ENCODE data around the gene SLC38A3. TPM values are rescaled to one million over a fixed set of nuclear protein-coding genes. Genes with fewer than 3 reads are reported as not detected.
"Not testable (repeated sequence)": the region's sequence is repeated elsewhere in the genome, so short reads cannot be mapped to it uniquely, and the experiment has no call there.

SLC38A3 gene
- total RNA-seq, 2 experiments from 2014 or later: 0.29 TPM; not detected in 1

GRCh38 chr3:50236484-50237132 is 31.5 kb downstream of the SLC38A3 start:
- CTCF ChIA-PET: interaction anchor here (0.6 to 10.7 kb wide), 4 partner anchors 9 to 102 kb away, joined by 4 to 88 read pairs (median 28); no protein-coding TSS in a partner anchor
- POLR2A ChIA-PET: interaction anchor here (0.9 to 2.5 kb wide), 4 partner anchors 10 to 101 kb away, joined by 3 to 17 read pairs (median 5); partner anchors contain the start of gene LSMEM2

DNA sequence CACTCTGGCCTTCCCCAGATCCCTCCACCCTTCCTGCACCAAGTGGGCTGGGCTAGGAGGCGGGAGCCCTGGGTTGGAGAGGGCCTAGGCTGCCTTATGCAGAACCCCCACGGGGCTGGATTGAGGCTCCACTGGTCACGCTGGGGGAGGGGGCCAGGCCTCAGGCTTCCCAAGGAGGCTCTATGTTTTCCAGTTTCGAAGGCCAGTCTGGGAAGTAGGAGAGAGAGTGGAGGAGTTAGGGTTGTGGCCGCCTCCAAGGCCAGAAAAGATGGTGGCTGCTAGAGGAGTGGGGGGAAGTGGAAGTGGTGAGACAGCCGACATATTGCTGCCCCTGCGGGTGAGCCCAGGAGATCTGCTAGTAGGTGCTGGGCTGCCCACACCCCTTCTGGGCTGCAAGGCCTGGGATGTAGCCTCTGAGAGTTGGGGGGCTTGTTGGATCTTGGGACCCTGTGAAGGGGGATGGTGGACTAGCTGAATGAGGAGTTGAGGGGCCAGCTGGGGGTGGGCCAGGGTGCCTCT is 32.1 kb downstream of the SLC38A3 start:
- CTCF ChIA-PET: interaction anchor here (0.9 to 10.7 kb wide), 4 partner anchors 10 to 22 kb away, joined by 3 to 88 read pairs (median 28); no protein-coding TSS in a partner anchor
- POLR2A ChIA-PET: interaction anchor here (0.7 to 2.5 kb wide), 4 partner anchors 9 to 100 kb away, joined by 3 to 17 read pairs (median 4); partner anchors contain the start of gene LSMEM2

DNA sequence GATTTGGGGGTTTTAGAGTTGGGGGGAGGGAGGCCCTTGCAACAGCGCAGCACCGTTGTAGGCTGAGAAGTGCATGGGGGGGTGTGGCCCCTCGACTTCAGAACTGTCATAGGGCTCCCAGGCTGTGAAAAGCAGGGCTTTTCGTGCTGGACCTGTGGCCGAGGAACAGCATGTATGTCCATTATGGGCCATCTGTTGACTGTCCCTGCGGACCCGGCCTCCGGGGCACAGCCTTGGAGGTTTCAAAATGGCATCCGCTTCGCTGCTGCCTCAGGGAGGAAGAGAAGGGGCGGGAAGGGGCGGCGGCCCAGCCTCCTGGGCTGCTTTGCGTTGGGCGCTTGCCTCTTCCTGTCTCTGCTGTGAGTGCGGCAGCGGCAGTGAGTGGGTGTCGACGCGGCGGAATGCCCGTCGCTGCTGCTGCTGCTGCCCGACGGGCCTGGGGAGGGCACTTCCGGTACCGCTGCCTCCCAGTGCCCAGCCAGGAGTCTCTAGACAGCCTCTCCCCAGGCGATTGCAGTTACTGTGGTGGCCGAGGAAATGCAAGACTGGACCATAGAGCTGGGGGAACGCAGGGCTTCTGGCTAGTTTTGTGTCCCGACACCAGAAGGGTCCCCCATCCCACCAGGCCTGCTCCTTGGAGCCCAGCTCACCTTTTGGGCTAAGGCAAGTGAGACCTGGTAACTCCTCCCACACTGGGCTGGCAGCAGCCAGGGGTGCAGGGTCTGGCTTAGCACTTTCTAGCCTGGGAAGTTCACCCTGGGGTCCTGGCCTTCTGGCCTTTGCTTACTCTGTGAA is 32.9 kb downstream of the SLC38A3 start:
- POLR2A ChIA-PET: interaction anchor here (0.6 to 2.5 kb wide), 4 partner anchors 9 to 99 kb away, joined by 3 to 17 read pairs (median 3); no protein-coding TSS in a partner anchor
- CTCF ChIA-PET: interaction anchor here (0.5 to 10.7 kb wide), 4 partner anchors 9 to 191 kb away, joined by 3 to 88 read pairs (median 24); no protein-coding TSS in a partner anchor

DNA sequence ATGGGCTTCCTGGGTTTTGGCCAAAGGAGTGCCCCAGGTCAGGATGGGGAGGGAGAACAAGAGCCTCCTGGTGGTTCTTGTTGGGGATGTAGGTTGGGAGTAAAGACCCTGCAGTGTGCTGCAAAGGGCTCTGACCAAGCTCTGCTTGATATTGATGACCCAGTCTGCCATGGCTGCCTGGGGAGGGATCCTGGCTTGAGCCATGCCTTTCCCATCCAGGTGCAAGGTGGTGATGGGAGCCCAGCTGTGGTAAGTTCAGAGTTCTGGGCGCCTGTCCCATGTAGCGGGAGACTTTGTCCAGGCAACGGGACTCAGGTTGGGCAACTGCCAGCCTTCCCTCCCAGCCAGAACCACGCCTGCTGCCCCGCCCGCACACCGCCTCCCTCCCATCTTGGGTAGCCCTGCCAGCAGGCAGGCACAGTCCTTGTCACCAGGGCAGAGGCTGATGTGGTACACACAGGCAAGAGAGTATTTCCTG is 33.5 kb downstream of the SLC38A3 start:
- POLR2A ChIA-PET: no interaction called here
- CTCF ChIA-PET: interaction anchor here (0.5 to 10.7 kb wide), 3 partner anchors 8 to 192 kb away, joined by 5 to 88 read pairs (median 43); no protein-coding TSS in a partner anchor

DNA sequence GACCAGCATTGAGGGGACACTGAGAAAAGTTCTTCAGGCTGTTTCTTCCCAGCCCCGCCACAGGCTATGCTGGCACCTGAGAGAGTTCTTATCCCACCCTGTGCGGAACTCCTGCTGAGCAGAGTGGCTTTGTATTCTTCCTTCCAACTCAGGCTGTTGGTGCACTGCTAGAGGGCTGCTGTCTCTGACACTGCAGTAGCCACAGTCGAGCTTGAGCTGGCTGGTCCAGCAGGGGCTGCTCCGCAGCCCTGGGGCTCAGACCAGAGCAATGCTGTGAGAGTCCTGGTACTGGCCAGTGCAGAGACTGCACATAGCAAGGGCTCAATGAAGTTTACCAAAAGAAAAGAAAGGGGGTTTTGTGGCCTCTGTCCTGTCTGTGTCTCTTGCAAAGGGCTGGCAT is 34.6 kb downstream of the SLC38A3 start:
- POLR2A ChIA-PET: no interaction called here
- CTCF ChIA-PET: interaction anchor here (1.0 to 10.7 kb wide), 3 partner anchors 12 to 20 kb away, joined by 6 to 88 read pairs (median 10); no protein-coding TSS in a partner anchor

DNA sequence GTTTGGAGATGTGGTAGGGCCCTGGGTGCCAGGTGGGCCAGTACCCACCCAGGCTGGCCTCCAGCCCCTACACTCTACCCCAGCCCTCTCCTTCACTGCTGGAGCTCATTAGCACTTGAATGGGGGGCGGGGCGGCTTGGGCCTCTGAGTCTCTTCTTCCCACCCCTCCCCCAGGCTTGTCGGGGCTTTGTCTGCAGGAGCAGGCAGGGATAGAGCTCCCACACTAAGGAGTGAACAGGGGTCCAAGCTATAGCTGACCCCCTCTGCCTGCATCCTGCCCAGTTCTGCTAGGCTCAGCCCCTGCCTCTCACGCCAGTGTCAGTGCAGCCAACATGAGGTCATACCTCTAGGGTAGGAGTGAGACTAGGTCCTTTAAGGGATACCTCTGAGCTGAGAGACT is 36.1 kb downstream of the SLC38A3 start:
- CTCF ChIA-PET: interaction anchor here (2.6 to 10.7 kb wide), 2 partner anchors 14 to 15 kb away, joined by 10 to 88 read pairs; no protein-coding TSS in a partner anchor
- POLR2A ChIA-PET: interaction anchor here (1.0 to 1.3 kb wide), 2 partner anchors 13 to 96 kb away, joined by 3 to 4 read pairs; no protein-coding TSS in a partner anchor

GRCh38 chr3:50241713-50242380 is 36.8 kb downstream of the SLC38A3 start:
- CTCF ChIA-PET: interaction anchor here (2.4 to 10.7 kb wide), 4 partner anchors 14 to 47 kb away, joined by 7 to 88 read pairs (median 12); no protein-coding TSS in a partner anchor
- POLR2A ChIA-PET: interaction anchor here (1.0 to 1.3 kb wide), 2 partner anchors 14 to 96 kb away, joined by 3 to 4 read pairs; no protein-coding TSS in a partner anchor

- ChIA-PET POLR2A (interaction anchor here (0.6 kb wide), 1 partner anchor 38 kb away, joined by 8 read pairs; no protein-coding TSS in a partner anchor), CTCF (interaction anchor here (1.3 to 10.7 kb wide), 6 partner anchors 9 to 95 kb away, joined by 3 to 88 read pairs (median 9); no protein-coding TSS in a partner anchor)
Measured at GRCh38 chr3:50242381-50242770, 37.3 kb downstream of the SLC38A3 start.

DNA sequence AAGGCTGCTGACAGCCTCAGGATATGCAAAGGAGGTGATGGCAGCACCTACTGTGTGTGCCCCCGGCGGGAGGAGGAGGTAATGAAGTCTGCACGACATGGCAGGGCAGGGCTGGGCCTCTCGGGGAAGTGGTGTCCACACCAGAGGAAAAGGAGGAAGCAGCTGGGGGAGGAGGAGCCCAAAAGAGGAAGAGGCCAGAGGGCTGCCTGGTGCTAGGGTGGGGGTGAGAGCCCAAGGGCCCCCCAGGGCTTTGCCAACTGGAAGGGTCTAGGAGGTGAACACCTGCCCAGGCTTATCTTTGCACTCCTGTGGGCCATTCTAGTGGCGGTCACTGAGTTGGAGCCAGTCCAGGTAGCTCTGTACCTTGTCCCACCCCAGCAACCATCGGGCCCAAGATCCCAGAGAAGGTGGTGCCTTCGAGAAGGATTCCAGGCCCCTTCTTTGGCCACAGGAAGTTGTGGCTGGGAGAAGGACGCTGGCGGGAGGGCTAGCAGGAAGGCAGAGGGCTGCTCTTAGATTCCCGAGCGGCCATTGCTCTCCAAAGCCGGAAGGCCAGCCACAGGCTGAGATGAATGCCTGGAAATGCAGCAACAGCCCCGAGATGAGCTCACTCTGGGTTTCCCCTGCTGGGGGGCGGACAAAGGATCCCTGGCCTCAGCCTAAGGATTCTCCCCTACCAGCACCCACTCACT is 37.9 kb downstream of the SLC38A3 start:
- ChIA-PET CTCF (interaction anchor here (1.3 to 10.7 kb wide), 8 partner anchors 8 to 94 kb away, joined by 3 to 88 read pairs (median 9); no protein-coding TSS in a partner anchor), POLR2A (interaction anchor here (0.6 to 0.9 kb wide), 2 partner anchors 18 to 38 kb away, joined by 4 to 8 read pairs; no protein-coding TSS in a partner anchor)

DNA sequence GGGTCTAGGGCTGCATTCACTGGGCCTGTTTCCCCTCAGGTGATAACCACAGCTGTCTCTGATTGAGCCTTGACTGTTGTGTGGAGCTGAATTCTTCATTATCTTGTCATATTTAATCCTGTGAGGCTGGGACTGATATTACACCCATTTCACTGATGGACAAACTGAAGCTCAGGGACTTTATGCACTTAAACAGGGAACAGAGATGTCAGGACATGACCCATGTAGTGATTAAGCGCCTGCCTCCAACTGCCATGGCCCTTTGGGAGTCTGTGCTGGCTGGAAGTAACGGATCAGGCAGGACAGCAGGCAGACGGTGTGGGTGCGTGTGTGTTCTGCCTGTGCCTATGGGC is 38.4 kb downstream of the SLC38A3 start:
- CTCF ChIA-PET: interaction anchor here (1.3 to 10.7 kb wide), 8 partner anchors 8 to 93 kb away, joined by 3 to 88 read pairs (median 9); no protein-coding TSS in a partner anchor
- POLR2A ChIA-PET: interaction anchor here (0.9 kb wide), 1 partner anchor 17 kb away, joined by 4 read pairs; no protein-coding TSS in a partner anchor

DNA sequence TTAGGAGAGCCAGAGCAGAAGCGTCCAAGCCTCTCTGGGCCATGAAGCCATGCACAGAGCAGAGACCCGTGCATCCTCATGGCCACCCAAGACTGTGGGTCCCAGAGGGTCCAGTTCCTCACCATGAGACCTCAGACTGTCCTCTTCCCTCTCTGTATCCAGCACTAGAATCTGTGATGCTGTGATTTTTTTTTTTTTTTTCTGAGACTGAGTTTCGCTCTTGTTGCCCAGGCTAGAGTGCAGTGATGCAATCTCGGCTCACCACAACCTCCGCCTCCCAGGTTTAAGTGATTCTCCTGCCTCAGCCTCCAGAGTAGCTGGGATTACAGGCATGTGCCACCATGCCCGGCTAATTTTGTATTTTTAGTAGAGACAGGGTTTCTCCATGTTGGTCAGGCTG is 39.7 kb downstream of the SLC38A3 start:
- POLR2A ChIA-PET: not testable (repeated sequence)
- CTCF ChIA-PET: interaction anchor here (0.7 to 10.7 kb wide), 5 partner anchors 9 to 1006 kb away, joined by 3 to 88 read pairs (median 5); no protein-coding TSS in a partner anchor

- POLR2A ChIA-PET: no interaction called here
- CTCF ChIA-PET: interaction anchor here (0.7 to 10.7 kb wide), 5 partner anchors 10 to 1007 kb away, joined by 3 to 88 read pairs (median 5); no protein-coding TSS in a partner anchor
Measured at GRCh38 chr3:50245251-50245745, 40.2 kb downstream of the SLC38A3 start.

DNA sequence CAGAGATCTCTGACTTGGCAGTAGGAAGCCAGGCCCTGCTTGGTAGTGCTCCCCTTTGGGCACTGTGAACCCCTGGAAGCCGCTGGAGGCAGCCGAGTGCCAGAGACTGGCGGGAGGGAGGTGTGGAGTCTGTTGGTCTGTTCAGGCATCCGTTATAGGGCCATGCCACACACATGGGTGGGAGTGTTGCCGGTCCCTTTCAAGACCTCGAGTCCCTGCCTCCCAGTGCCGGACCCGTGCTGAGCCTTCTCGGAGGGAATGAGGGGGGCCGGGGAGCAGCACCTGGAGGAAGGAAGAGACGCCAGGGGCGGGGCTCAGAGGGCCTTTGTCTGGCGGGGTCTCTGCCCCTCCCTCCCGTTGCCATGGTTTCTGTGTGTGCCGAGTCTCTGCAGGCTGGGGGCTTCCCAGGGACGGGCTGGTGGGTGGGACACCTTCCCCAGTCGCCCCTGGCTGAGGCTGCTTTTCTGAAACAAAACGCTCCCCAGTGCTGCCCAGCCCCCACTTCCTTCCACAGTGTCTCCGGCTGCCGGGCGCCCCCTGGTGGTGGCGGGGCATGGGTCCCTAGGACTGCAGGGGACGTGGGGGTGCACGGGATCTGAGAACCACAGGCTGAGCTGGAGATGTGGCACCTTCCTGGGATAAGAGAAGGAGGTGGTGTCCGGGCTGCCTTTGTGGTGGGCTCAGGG is 40.9 kb downstream of the SLC38A3 start:
- ChIA-PET POLR2A (interaction anchor here (0.5 to 1.6 kb wide), 12 partner anchors 10 to 99 kb away, joined by 3 to 17 read pairs (median 3); partner anchors contain the start of genes GNAI2 and IFRD2), CTCF (interaction anchor here (0.6 to 10.7 kb wide), 24 partner anchors 10 to 327 kb away, joined by 3 to 133 read pairs (median 5); partner anchors contain the start of genes GNAI2, GNAT1, IFRD2 and RASSF1)

DNA sequence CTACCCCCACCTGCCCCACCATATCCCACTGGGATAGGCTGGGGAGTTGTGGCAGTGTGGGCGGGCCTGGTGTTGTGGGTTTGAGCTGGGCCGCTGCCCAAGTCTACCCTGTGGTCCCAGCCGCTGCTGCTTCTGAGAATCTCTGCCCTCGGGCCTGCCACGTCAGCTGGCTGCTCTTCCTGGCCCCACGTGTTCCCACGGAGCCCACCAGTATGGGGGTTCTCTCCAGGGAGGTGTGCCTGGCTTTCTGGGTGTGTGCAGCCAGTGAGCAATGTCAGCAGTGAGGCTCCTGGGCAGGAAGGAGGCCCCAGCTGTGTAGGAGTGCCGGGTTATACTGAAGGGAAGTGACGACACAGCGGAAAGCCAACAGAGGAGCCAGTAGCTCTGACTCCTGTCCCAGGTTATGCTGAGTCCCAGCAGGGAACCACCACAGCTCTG is 41.5 kb downstream of the SLC38A3 start:
- ChIA-PET POLR2A (interaction anchor here (0.5 to 1.6 kb wide), 14 partner anchors 9 to 98 kb away, joined by 3 to 17 read pairs (median 3); partner anchors contain the start of genes GNAI2 and IFRD2), CTCF (interaction anchor here (0.6 to 8.5 kb wide), 23 partner anchors 10 to 326 kb away, joined by 3 to 133 read pairs (median 4); partner anchors contain the start of genes GNAI2, GNAT1, IFRD2 and RASSF1)

GRCh38 chr3:50248387-50248786 is 43.3 kb downstream of the SLC38A3 start:
- ChIA-PET POLR2A (no interaction called here), CTCF (interaction anchor here (1.0 to 8.5 kb wide), 4 partner anchors 11 to 56 kb away, joined by 3 to 133 read pairs (median 32); no protein-coding TSS in a partner anchor)

GRCh38 chr3:50249457-50249856 is 44.4 kb downstream of the SLC38A3 start:
- POLR2A ChIA-PET: no interaction called here
- CTCF ChIA-PET: interaction anchor here (1.0 to 8.5 kb wide), 6 partner anchors 10 to 57 kb away, joined by 3 to 133 read pairs (median 6); no protein-coding TSS in a partner anchor

All from activated CD8-positive, alpha-beta memory T cell treated with anti-CD3 and anti-CD28 coated beads for 36 hours (primary cell).